KOPT-K1 (cell line): ENCODE results near the gene IL17C.

Experiments
- H3K27ac ChIP-seq: fragments of 200-600 bp; sonication (generic); 2 replicates; pipeline ENCODE4 v1.5.1; 2016; ENCODE audit warnings: antibody characterized with exemption, mild to moderate bottlenecking, low read depth, low read length; ENCODE audit not compliant: poor library complexity, severe bottlenecking
- H3K36me3 ChIP-seq: fragments of 200-600 bp; sonication (generic); 2 replicates; pipeline ENCODE4 v1.5.1; 2017; ENCODE audit warnings: antibody characterized with exemption, mild to moderate bottlenecking, low read length, moderate library complexity; ENCODE audit not compliant: insufficient read depth
- H3K9me3 ChIP-seq: fragments of 200-600 bp; sonication (generic); 2 replicates; pipeline ENCODE4 v1.5.1; 2017; ENCODE audit warnings: antibody characterized with exemption, low read length, mild to moderate bottlenecking; ENCODE audit not compliant: insufficient read depth, poor library complexity, severe bottlenecking

The IL17C gene

GRCh38 chr16:88653596-88654362 is 15.4 kb downstream of the IL17C start:
- Histone ChIP-seq H3K27ac (no peak overlapping the region), H3K9me3 (no peaks in the 10 kb centered on the region), H3K36me3 (peaks cover 74% of the 10 kb centered on the region)

DNA sequence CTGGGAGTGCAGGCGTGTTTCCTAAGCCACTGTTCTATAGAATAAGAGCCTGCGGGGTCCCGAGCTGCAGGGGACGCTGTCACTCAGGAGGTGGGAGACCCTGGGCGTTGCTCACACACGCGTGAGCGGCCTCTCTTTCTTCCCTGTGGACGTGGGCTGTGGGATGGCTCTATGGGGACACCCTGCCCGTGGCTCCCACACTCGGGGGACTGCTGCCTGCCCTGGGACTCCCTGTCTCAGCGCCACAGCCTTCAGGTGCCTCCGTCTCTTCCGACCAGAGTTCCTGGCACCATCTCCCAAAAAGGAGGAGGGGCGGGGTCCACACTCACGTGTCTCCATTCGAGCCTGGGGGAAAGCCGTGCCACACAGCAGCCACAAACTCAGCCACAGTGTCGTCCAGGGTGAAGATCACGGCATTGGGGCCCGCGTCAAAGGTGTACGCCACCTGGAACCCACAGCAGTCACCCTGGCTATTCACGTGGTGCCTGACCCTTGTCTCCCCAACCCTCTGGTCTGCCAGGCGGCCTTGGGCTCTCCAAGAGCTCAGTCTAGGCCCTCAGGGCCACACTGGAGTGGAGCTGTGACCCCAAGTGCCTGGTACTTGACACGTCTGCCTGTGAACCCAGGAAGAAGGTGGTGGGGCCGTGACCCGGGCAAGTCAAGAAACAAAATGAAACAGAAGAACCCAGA is 16.1 kb downstream of the IL17C start:
- Histone ChIP-seq H3K27ac (no peak overlapping the region), H3K36me3 (peaks cover 76% of the 10 kb centered on the region), H3K9me3 (no peaks in the 10 kb centered on the region)

DNA sequence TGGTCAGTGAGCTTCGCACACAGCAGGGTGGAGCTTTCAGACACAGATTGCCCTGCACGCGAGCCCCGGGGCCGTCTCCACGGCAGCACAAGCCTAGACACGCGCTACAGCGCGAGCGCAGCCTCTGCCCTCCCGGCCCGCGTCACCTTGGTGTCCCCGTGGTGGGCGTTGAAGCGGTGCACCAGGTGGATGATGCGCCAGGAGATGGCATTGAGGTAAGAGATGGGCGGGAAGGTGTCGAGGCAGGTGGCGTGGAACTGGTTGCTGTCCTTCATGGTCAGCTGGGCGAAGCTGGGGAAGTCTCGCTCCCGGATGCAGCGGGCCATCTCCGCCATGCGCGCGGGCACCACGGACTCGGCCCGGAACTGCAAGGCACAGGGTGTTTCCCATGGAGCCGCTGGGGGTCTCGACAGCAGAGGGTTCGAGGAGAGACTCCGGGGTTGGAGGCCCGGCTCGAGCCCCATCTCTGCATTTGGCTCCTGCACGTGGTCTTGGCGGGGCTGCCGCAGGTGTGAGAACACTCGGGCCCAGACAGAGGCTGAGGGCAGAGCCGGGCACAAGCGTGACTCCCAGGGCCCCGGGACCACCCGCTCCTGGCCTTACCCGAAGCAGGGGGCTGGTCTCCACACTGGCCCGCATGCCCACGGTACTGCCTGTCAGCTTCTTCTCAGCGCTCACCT is 16.8 kb downstream of the IL17C start:
- Histone ChIP-seq H3K27ac (no peak overlapping the region), H3K36me3 (peaks cover 80% of the 10 kb centered on the region), H3K9me3 (no peaks in the 10 kb centered on the region)

DNA sequence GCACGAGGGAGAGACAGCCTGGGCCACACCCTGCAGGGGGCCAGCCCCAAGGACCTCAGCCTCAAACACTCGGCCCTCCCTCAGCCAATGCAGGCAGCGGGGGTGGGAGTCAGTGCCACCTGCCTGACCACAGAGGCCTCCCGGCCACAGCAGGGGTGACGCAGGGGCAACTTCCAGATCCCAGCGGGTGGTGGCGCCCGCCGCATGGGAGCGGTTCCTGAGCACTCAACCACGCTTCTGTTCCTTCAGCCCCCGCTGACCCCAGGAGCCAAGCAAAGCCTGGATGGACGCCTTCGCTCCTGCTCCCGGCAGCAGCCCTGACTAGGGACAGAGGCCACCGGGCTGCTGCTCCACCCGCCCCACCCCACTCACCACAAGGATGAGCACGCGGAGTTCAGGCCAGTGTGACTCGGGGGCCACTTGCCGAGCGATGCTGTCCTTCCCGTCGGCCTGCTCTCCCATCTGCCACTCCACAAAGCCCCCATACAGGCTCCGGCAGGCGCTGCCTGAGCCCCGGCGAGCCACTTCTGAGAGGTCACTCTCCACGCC is 17.4 kb downstream of the IL17C start:
- Histone ChIP-seq H3K27ac (no peak overlapping the region), H3K36me3 (peaks cover 80% of the 10 kb centered on the region), H3K9me3 (no peaks in the 10 kb centered on the region)

GRCh38 chr16:88656291-88656980 is 18.1 kb downstream of the IL17C start:
- no peak overlapping the region for H3K27ac ChIP-seq
- H3K9me3 ChIP-seq: no peaks in the 10 kb centered on the region
- H3K36me3 ChIP-seq: peaks cover 80% of the 10 kb centered on the region

DNA sequence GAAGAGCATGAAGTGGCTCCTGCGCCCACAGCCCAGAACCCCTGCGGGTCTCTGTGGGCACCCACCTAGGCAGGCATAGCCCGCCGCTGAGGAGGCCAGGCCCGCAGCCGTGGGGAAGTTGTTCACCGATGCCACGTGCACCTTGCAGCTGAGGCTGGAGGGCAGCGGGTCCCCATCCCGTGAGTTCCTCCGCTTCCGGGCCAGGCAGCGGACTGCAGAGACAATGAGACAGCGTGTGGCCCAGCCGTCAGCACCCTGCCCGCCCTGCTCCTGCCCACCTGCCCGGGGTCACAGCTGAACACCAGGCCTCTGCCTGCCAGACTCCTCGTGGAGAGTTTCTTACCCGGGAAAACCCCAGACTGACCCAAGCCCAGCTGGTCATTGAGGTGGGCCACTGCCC is 19.0 kb downstream of the IL17C start:
- Histone ChIP-seq H3K27ac (no peak overlapping the region), H3K36me3 (peaks cover 74% of the 10 kb centered on the region), H3K9me3 (no peaks in the 10 kb centered on the region)

GRCh38 chr16:88658714-88659113 is 20.3 kb downstream of the IL17C start:
- H3K27ac ChIP-seq: no peak overlapping the region
- peaks cover 61% of the 10 kb centered on the region for H3K36me3 ChIP-seq

DNA sequence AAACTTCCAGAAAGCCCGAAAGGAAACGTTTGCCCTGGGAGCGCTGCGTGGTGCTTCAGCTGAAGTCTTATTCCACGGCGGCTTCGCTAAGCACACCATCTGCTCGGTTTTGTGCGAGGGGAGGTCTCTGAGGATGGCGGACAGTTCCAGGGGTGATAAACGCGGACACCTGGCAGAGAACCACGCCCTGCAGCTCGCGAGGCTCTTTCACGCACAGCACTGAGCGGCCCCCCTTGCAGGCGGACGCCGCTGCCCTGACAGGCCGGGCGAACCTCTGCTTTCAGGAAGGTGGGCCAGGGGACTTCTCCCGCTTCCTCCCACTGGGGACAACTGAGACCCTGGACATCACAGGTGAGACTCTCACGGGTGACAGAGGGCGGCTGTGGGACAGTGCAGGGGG is 20.8 kb downstream of the IL17C start:
- Histone ChIP-seq H3K27ac (no peak overlapping the region), H3K36me3 (peaks cover 56% of the 10 kb centered on the region), H3K9me3 (no peaks in the 10 kb centered on the region)

More at GRCh38 chr16:88658714-88659113, 20.3 kb downstream of the IL17C start:
- H3K9me3 ChIP-seq: no peaks in the 10 kb centered on the region

- no peaks in the 10 kb centered on the region for H3K9me3 ChIP-seq
- no peak overlapping the region for H3K27ac ChIP-seq
- H3K36me3 ChIP-seq: peaks cover 35% of the 10 kb centered on the region; the same call in 1 of the 2 replicates
Observed at GRCh38 chr16:88661468-88661867, 23.1 kb downstream of the IL17C start.

- Histone ChIP-seq H3K9me3 (no peaks in the 10 kb centered on the region), H3K27ac (peak overlapping the region; percentile 77), H3K36me3 (peaks cover 26% of the 10 kb centered on the region; the same call in 1 of the 2 replicates)
Observed at GRCh38 chr16:88662222-88662842, 24.0 kb downstream of the IL17C start.

DNA sequence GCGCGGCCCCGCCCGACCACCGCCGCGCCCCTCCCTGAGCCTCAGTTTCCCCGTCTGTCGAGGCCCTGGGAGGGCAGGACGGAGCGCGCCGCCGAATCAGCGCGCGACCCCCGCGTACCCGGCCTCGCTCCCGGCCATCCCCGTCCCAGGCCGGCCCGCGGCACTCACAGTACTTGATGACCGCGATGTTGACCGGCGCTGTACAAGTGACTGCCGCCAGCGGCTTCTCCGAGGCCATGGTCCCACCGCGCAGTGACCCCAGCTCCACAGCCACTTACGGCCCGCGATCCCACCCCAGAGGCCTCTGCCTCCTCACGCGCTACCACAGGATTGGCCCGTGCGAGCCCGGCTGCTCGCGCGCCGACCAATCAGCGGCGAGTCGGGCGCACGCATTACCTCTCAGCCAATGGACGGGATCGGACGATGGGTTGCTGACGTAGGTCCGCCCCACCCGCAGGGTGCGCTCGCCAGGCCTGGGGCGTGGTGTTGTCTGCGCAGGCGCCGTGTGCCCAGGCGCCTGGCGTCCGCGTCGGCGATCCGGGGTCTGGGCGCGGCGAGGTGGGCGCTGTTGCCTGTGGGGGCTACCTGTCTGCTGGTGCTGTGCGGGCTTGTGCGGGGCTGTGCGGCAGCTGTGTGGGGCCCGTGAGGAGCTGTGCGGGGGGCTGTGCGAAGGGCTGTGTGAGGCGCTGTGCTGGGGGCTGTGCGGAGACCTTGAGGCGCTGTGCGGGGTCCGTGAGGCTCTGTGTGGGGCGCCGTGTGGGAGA is 24.7 kb downstream of the IL17C start, which contains the start of gene MVD:
TSS of gene MVD (minus strand) at position 249 of the 764 bp plus-strand sequence. CDS start at position 238, 11 bp downstream.
- no peaks in the 10 kb centered on the region for H3K9me3 ChIP-seq
- peaks cover 19% of the 10 kb centered on the region; the same call in 1 of the 2 replicates for H3K36me3 ChIP-seq
- H3K27ac ChIP-seq: peak within 1 kb of the TSS; percentile 77

DNA sequence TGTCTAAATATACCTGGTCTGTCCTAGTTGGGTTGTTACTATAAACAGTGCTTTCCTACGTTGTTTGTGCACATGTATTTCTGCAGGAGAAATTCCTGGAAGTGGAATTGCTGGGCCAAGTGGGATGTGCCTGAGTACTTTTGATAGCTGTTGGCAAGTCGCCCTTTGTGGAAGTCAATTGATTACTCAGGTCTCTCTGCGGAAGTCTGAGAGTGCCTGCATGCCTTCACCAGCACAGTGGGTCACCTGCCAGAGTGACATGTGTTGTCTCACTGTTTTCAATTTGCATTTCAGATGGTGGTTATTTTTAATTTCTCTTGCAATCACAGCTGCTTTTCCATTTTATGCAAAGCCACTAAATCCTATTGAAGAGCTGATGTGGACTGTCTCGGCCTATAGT is 26.8 kb downstream of the IL17C start:
- Histone ChIP-seq H3K9me3 (no peaks in the 10 kb centered on the region), H3K27ac (no peak overlapping the region), H3K36me3 (0 out of 2 replicates have a peak, but pooled peaks cover under 1% of the 10 kb centered on the region)

DNA sequence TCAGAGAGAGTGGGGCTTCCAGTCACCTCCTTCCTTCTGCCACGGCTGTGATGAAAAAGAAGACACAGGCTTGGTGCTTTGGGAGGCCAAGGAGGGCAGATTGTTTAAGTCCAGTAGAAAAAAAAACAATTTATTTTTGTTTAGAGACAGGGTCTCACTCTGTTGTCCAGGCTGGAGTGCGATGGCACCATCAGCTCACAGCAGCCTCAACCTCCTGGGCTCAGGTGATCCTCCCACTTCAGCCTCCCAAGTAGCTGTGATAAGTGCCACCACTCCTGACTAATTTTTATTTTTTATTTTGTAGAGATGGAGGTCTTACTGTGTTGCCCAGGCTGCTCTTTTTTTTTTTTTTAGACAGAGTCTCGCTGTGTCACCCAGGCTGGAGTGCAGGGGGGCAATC is 27.2 kb downstream of the IL17C start:
- Histone ChIP-seq H3K36me3 (no peaks in the 10 kb centered on the region), H3K9me3 (no peaks in the 10 kb centered on the region), H3K27ac (no peak overlapping the region)
